ENCODE measurements around the gene GHITM. TPM values are rescaled to one million over a fixed set of nuclear protein-coding genes. Genes with fewer than 3 reads are reported as not detected.

The GHITM gene
- total and polyA plus RNA-seq, 2 of the 8 experiments (the other 6 are each of a cell fraction or from before 2014, with no cell fraction given), result 86.2 to 97.0 TPM

GRCh38 chr10:84195044-84195830, 55.9 kb downstream of the GHITM start:
- Histone ChIP-seq H3K27ac (ENCODE audit: low read depth, low read length) (no peak overlapping the region), H3K36me3 (ENCODE audit: control insufficient read depth in 2 of 4, insufficient read depth in 4 of 4, low read length in 3 of 4) (no peaks in the 10 kb centered on the region), H4K5ac (ENCODE audit: insufficient read length, low read depth, low read length) (no peak overlapping the region), H2AK5ac (ENCODE audit: low read depth, low read length) (no peak overlapping the region), H4K20me1 (replicated peaks in 1 of 2; ENCODE audit: control insufficient read depth in 1 of 2, insufficient read depth in 2 of 2, low read length in 2 of 2) (peaks cover 0 to 2% of the 10 kb centered on the region in 2 experiments), H2BK15ac (ENCODE audit: low read length) (peak overlapping the region; percentile 72; the same call in 1 of the 2 replicates), H3K9me3 (ENCODE audit: insufficient read depth in 2 of 2, low read depth in 1 of 2, low read length in 1 of 2) (no peaks in the 10 kb centered on the region), H2BK120ac (replicated peaks; ENCODE audit: low read depth, low read length) (no peak overlapping the region), H2BK20ac (ENCODE audit: low read length) (no peak overlapping the region), H2BK5ac (ENCODE audit: low read depth, low read length) (no peak overlapping the region), H3K4me3 (ENCODE audit: extremely low read depth in 1 of 4, insufficient read depth in 2 of 4, low read depth in 3 of 4, low read length in 4 of 4) (peak overlapping the region; percentile 55 to 66 (median 63)), H3K23me2 (ENCODE audit: low read depth, low read length) (peaks cover 12% of the 10 kb centered on the region; the same call in 1 of the 2 replicates), H3K4ac (replicated peaks; ENCODE audit: insufficient read length, low read depth, low read length) (no peak overlapping the region), H3K27me3 (replicated peaks in 1 of 4; ENCODE audit: control insufficient read depth in 3 of 4, extremely low read depth in 1 of 4, insufficient read depth in 3 of 4, low read length in 3 of 4) (peaks cover 2 to 36% (median 31%) of the 10 kb centered on the region in 4 experiments), H3K56ac (replicated peaks; ENCODE audit: insufficient read length, low read depth, low read length) (no peak overlapping the region), H2BK12ac (ENCODE audit: low read depth, low read length) (no peak overlapping the region), H3K9ac (replicated peaks in 1 of 4; ENCODE audit: extremely low read depth in 1 of 4, low read depth in 3 of 4, low read length in 3 of 4) (no peak overlapping the region), H3K18ac (ENCODE audit: extremely low read depth, low read length) (peak overlapping the region; percentile 32; the same call in 1 of the 2 replicates), H3K79me1 (ENCODE audit: low read depth, low read length) (no peaks in the 10 kb centered on the region), H3K23ac (ENCODE audit: insufficient read length) (no peak overlapping the region), H3K79me2 (ENCODE audit: control insufficient read depth in 1 of 2, insufficient read depth in 2 of 2, low read length in 2 of 2) (no peaks in the 10 kb centered on the region), H4K8ac (ENCODE audit: extremely low read depth, insufficient read depth, low read length) (peak overlapping the region; percentile 54; the same call in 1 of the 2 replicates), H3K14ac (ENCODE audit: insufficient read length) (no peak overlapping the region), H3K4me2 (ENCODE audit: insufficient read depth in 1 of 2, low read depth in 2 of 2, low read length in 2 of 2) (peak overlapping the region; percentile 83 to 100), H4K91ac (replicated peaks; ENCODE audit: insufficient read length, low read length) (no peak overlapping the region), H2AFZ (ENCODE audit: low read length) (peak overlapping the region; percentile 57; the same call in 1 of the 2 replicates), H3K4me1 (replicated peaks in 1 of 4; ENCODE audit: control insufficient read depth in 3 of 4, insufficient read depth in 4 of 4, low read length in 3 of 4) (peaks cover 0 to 5% (median 2%) of the 10 kb centered on the region in 4 experiments; a peak in 4 of 7 replicates)
- 31% methylated on average over 42 of the region's 43 CpGs; no CpG with 5 or more reads in 1 of the 2 experiments for WGBS, 2 experiments (ENCODE audit: extremely low coverage in 1 of 2, insufficient coverage in 1 of 2, insufficient read length in 1 of 2, insufficient replicate concordance in 2 of 2, low coverage in 1 of 2, low lambda C conversion rate in 2 of 2, missing lambda C conversion rate in 1 of 2)
- FAIRE-seq, result no peak
- POLR2A ChIA-PET (ENCODE audit: partially characterized antibody), result interaction anchor here (0.9 to 1.6 kb wide), 3 partner anchors 38 to 56 kb away, joined by 3 to 6 read pairs (median 4); partner anchors contain the start of gene GHITM
- TF ChIP-seq JUN (IDR thresholded peaks at IDR 0.05; ENCODE audit: low read depth, low read length) (no peak), KDM4A (IDR thresholded peaks at IDR 0.05; ENCODE audit: low read depth, low read length, severe bottlenecking) (peak; percentile 91), CBX8 (IDR thresholded peaks at IDR 0.05; ENCODE audit: borderline replicate concordance, low read depth, low read length) (no peak), EGR1 (IDR thresholded peaks at IDR 0.05; ENCODE audit: borderline replicate concordance, low read depth, low read length) (no peak), RNF2 (IDR thresholded peaks at IDR 0.05; ENCODE audit: borderline replicate concordance, low read depth, low read length, missing control alignments, poor library complexity, severe bottlenecking) (no peak), POU5F1 (IDR thresholded peaks at IDR 0.05; ENCODE audit: low read depth, low read length) (no peak), EZH2 (IDR thresholded peaks at IDR 0.05; ENCODE audit: low read depth, low read length, severe bottlenecking) (peak; percentile 31), GABPA (IDR thresholded peaks at IDR 0.05; ENCODE audit: borderline replicate concordance, insufficient read depth, low read length) (no peak), SP4 (IDR thresholded peaks at IDR 0.05; ENCODE audit: low read length) (no peak), ZNF274 (IDR thresholded peaks at IDR 0.05; ENCODE audit: borderline replicate concordance, extremely low read depth, low read length) (no peak)
- no peak for DNase-seq (ENCODE audit: low read depth in 1 of 2, low spot score in 2 of 2)
- CTCF ChIA-PET (ENCODE audit: partially characterized antibody), result interaction anchor here (0.6 to 8.6 kb wide), 7 partner anchors 8 to 151 kb away, joined by 3 to 64 read pairs (median 3); no protein-coding TSS in a partner anchor

Data from H1 (cell line).